ENCODE data around the gene ZNF593.

- TF ChIP-seq, protein P1, sequence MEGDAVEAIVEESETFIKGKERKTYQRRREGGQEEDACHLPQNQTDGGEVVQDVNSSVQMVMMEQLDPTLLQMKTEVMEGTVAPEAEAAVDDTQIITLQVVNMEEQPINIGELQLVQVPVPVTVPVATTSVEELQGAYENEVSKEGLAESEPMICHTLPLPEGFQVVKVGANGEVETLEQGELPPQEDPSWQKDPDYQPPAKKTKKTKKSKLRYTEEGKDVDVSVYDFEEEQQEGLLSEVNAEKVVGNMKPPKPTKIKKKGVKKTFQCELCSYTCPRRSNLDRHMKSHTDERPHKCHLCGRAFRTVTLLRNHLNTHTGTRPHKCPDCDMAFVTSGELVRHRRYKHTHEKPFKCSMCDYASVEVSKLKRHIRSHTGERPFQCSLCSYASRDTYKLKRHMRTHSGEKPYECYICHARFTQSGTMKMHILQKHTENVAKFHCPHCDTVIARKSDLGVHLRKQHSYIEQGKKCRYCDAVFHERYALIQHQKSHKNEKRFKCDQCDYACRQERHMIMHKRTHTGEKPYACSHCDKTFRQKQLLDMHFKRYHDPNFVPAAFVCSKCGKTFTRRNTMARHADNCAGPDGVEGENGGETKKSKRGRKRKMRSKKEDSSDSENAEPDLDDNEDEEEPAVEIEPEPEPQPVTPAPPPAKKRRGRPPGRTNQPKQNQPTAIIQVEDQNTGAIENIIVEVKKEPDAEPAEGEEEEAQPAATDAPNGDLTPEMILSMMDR (IDR thresholded peaks at IDR 0.05), result no peak
- no peak for TF ChIP-seq POLR2A (IDR thresholded peaks at IDR 0.05)
Measured at GRCh38 chr1:26210147-26210870, 40.6 kb downstream of the ZNF593 start.

Measured in heart left ventricle (tissue), 13 donors.